RPMI7951 (cell line): ENCODE measurements around the gene ARHGEF3. TPM values are rescaled to one million over a fixed set of nuclear protein-coding genes. Genes with fewer than 3 reads are reported as not detected.
"Not testable (repeated sequence)": the region's sequence is repeated elsewhere in the genome, so short reads cannot be mapped to it uniquely, and the experiment has no call there.

Experiments used
- DNase-seq: peaks from one replicate; pipeline ENCODE4 v3.0.0-alpha.2; 2012; ENCODE audit warnings: low read depth
- total RNA-seq: library from RNA; depleted of rRNA; stranded (reverse); fragments of >200 nt; shearing (Covaris generic); gene quantifications from 2 replicates; pipeline ENCODE4 v1.2.3, GENCODE V29; 2014

Gene ARHGEF3
- total RNA-seq, 1 experiment from 2014 or later: 14.5 TPM

- DNase-seq: peak; percentile 91
These were observed 28.5 kb downstream of the ARHGEF3 start for GRCh38 chr3:56772952-56773938.

GRCh38 chr3:56771376-56771775 lies 30.4 kb downstream of the ARHGEF3 start:
- no peak for DNase-seq

- DNase-seq: no peak
These were observed 32.5 kb downstream of the ARHGEF3 start for GRCh38 chr3:56769116-56769707.

- no peak for DNase-seq
These were observed 36.7 kb downstream of the ARHGEF3 start for GRCh38 chr3:56764904-56765547.

GRCh38 chr3:56764184-56764583 lies 37.6 kb downstream of the ARHGEF3 start:
- no peak for DNase-seq

- no peak for DNase-seq
These were observed 38.5 kb downstream of the ARHGEF3 start for GRCh38 chr3:56763233-56763632.

GRCh38 chr3:56762718-56763117 lies 39.0 kb downstream of the ARHGEF3 start:
- no peak for DNase-seq

GRCh38 chr3:56761887-56762651 lies 39.7 kb downstream of the ARHGEF3 start:
- peak; percentile 60 for DNase-seq

- DNase-seq: no peak
These were observed 40.7 kb downstream of the ARHGEF3 start for GRCh38 chr3:56761023-56761422.

GRCh38 chr3:56759532-56759931 lies 42.2 kb downstream of the ARHGEF3 start:
- DNase-seq: no peak

GRCh38 chr3:56758539-56758981 lies 43.2 kb downstream of the ARHGEF3 start:
- DNase-seq: peak; percentile 96

- not testable (repeated sequence) for DNase-seq
These were observed 43.7 kb downstream of the ARHGEF3 start for GRCh38 chr3:56758042-56758441.

GRCh38 chr3:56754741-56755417 lies 46.9 kb downstream of the ARHGEF3 start:
- DNase-seq: no peak

- DNase-seq: peak; percentile 61
These were observed 48.4 kb downstream of the ARHGEF3 start for GRCh38 chr3:56753206-56753820.

GRCh38 chr3:56751056-56751707 lies 50.6 kb downstream of the ARHGEF3 start:
- DNase-seq: no peak

GRCh38 chr3:56748663-56749231 lies 53.0 kb downstream of the ARHGEF3 start:
- DNase-seq: peak; percentile 30

- no peak for DNase-seq
These were observed 54.6 kb downstream of the ARHGEF3 start for GRCh38 chr3:56747150-56747549.

- no peak for DNase-seq
These were observed 57.7 kb downstream of the ARHGEF3 start for GRCh38 chr3:56744016-56744415.

- DNase-seq: no peak
These were observed 58.9 kb downstream of the ARHGEF3 start for GRCh38 chr3:56742887-56743286.

GRCh38 chr3:56739036-56739435 lies 62.7 kb downstream of the ARHGEF3 start:
- DNase-seq: no peak
